OCI-M2 (cell line): ENCODE data around the gene MCAT.

Experiments used
- DNase-seq: peaks from one replicate; lab custom pipeline; 2025; ENCODE audit not compliant: unreplicated experiment; lab: John Stamatoyannopoulos, UW

The MCAT gene

GRCh38 chr22:43142880-43143562, at the start of gene MCAT:
TSS of gene MCAT (minus strand) at chr22:43143398. CDS start at chr22:43143348, 50 bp downstream.
- DNase-seq = peak; percentile 28

DNA sequence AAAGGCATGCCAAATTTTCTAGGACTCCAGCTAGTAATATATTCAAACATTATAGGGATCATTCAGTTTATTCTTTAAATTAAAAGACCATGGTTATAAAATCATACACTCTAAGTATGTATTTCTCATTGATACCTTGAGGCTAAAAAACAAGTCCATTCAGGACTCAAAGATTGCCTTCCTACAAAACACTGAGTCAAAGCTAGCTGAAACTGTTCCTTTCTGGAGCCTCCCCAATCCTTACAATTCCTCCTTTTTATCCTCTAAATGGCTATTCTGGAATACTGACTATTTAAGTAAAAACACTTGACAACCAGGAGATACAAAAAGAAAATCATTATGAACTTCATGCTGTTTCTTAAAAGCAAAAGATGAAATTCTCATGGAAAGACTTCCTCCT, 48.6 kb upstream of the MCAT start:
- no peak for DNase-seq

DNA sequence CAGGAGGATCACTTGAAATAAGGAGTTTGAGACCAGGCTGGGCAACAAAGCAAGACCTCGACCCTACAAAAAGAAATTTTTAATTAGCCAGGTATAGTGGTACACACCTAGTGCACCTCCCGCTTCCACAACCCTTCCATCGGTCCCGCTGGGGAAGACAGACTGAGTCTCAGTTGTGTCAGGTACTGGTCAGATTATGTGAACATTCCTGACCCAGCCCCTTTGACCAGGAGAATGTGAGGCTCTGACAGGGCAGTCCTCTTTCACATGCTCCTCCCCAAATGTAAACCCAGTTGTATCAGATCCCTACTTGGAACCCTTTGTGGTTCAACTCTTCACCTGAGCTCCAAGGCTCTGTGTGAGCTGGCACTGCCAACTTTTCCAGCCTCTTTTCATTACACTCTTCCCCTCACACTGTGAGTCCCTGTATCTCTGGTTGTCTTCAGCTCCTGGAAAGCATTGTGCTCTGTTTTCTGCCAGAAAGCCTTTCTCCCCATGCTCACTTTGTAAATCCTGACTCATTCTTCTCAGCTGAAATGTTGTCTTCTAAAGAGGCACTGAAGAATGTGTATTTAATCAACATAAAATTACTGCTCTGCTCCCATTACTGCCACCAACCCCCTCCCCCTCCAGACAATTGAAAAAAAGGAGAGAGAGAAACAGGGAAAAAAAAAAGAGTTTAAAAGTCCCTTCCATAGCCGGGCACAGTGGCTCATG, 45.8 kb upstream of the MCAT start:
- DNase-seq = no peak

- peak; percentile 31 for DNase-seq
Measured at GRCh38 chr22:43187171-43188099, 44.2 kb upstream of the MCAT start.

DNA sequence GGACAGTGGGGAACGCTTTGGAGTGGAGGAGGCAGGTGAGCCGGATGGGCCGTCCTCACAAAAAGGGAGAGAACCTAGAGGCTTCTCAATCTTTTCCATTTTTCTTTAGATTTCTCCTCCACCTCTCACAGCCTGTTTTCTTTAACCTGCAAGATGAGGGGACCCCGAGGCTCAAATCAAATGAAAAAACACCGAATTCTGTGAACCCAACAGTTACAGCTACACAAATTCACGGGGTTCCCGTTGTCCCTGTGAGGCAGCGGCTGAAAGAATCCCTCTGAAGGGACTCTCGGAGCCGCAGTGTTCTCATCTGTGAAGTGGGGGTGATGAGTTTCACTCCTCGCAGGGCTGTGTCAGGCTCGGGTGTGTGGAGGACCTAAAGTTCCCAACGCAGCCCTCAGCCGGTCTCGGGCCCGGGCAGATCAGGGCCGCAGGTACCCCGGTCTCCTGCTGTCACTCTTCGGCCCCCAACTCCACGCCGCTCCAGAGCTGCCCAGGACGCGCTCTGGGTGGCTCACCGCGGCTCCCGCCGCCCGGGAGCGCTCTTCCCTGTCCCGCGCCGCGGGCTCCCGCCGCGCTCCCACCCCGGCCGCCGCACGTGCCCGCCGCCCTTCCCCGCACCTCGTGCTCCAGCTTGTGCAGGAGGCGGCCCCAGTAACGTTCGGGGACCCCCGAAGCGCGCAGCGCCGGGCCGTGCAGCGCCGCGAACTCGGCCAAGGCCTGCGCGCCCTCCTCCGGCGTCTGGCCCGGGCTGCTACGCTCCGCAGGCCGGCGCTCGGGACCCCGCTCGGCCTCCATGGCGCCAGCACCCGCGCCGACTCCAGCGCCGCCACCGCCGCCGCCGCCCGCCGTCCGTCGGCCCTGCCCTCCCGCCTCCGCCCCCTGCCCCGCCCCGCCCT, 43.3 kb upstream of the MCAT start, which contains the start of gene TTLL12:
TSS of gene TTLL12 (minus strand) at position 863 of the 899 bp plus-strand sequence. CDS start at position 798, 65 bp downstream.
- no peak for DNase-seq

- no peak for DNase-seq
Measured at GRCh38 chr22:43185860-43186261, 42.7 kb upstream of the MCAT start.

- DNase-seq = no peak
Measured at GRCh38 chr22:43183496-43184277, 40.5 kb upstream of the MCAT start.

DNA sequence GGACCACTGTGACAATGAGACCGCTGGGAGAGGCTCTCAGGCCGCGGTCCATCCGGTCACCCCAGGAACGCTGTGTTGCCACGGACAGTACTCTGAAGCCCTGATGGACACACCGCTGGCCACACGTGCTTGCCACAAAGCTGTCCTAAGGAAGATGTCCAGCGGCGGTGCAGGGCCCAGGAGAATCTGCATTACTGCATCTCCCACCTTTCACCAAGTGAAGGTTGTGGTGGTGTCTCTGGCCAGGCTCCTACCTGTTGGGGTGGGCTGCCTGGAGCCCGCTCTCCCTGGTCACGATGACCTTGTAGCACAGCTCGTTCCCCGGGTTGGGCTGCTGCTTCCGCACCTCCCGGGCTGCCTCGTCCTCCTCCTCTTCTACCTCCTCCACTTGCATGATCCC, 39.5 kb upstream of the MCAT start:
- DNase-seq = no peak

DNA sequence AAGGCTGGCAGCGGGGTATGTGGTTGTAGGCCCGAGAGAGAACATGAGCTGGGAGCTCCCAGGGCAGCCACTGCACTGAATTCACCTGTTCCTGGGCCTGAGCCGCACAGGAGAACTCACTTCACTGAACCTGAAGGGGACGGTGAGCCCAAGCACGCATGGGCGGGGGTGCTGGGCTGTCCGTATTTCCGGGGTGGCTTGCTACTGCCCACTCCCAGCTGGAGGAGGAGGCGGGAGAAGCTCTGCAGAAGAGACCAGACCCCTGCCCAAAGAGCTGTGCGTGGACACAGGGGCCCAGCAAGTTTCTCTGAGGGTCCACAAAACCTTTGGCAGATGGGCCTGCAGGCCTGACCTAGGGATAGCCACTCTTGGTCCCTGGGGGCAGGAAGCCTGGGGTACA, 38.9 kb upstream of the MCAT start:
- DNase-seq = no peak

GRCh38 chr22:43181321-43182076, 38.3 kb upstream of the MCAT start:
- DNase-seq = no peak

DNA sequence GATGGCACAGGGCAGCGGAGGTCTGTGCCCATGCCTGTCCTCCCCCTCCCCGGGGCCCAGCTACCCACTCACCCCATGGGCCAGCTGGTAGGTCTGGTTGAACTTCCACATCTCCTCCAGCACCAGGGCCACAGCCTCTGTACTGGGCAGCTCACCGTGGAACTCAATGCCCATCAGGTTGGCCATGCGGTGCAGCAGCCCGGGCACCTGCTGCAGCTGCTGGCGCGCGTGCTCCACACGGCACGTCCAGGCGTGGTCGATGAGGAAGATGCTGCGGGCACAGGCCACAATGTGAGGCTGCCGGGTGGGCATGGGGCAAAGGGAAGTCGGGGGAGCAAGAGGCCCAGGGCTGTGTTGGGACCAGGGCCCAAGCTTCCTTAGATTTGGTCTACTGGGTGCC, 37.5 kb upstream of the MCAT start:
- DNase-seq = no peak

DNA sequence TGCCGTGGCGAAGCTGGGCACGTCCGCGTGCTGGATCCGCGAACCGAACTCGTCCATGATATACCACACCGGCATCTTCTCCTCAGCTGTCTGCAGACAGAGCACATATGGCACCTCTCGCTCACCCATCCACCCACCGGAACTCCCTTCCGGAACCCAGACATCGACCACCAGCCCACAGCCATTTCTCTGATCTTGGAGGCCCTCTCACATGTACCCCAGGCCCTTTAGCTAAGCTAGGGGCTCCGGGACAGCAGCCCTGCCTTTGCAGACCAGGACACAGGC, 36.7 kb upstream of the MCAT start:
- DNase-seq = no peak

DNA sequence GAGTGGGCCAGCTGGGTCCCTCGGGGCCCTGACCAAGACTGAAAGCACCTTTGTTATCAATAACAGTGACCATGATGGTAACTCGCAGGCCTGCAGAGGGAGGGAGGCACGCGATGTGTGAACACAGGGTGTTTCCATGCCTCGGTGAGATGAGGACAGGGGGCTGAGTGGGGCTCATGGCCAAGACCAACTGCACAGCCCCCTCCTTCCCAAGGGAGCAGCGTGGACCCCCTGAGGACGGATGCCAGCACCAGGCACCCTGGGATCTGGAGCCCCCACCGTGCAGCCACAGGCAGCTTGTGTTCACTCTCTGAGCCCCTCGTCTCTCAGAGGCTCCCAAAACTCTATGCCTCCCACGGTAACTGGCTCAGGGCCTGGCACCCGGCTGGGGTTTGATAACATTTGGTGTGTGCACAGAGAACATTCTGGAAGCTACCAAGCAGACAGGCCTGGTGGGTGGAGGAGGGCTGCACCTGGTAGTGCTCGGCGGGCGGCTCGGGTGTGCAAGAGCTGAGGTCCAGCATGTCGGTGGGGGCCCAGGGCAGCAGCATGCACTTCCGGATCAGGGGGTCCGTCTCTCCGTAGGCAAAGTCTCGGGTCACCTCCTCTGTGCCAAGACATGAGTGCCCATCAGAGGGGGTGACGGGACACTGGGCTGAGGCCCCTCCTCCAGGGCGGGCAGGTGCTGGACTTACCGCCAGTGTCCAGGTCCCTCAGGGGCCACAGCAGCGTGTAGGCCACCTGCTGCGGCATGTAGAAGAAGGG, 36.1 kb upstream of the MCAT start:
- no peak for DNase-seq

- DNase-seq = no peak
Measured at GRCh38 chr22:43177479-43177878, 34.3 kb upstream of the MCAT start.

DNA sequence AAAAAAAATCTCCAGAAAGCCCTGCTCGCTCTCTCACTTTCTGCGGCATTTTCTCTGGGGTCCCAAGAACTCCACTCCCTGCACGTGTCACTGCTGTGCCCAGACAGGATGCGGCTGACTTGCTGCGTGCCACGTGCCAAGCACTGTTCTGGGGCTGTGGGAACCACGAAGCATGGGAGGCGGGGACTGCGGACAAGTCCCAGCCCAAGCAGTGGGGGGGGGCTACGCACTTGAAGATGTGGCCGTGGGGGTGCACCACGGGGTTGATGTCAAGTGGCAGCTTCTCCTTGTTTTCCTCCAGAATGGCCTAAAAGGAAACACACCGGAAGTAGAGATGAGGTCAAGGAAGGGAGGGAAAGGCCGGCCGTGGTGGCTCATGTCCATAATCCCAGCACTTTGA, 32.9 kb upstream of the MCAT start:
- no peak for DNase-seq

DNA sequence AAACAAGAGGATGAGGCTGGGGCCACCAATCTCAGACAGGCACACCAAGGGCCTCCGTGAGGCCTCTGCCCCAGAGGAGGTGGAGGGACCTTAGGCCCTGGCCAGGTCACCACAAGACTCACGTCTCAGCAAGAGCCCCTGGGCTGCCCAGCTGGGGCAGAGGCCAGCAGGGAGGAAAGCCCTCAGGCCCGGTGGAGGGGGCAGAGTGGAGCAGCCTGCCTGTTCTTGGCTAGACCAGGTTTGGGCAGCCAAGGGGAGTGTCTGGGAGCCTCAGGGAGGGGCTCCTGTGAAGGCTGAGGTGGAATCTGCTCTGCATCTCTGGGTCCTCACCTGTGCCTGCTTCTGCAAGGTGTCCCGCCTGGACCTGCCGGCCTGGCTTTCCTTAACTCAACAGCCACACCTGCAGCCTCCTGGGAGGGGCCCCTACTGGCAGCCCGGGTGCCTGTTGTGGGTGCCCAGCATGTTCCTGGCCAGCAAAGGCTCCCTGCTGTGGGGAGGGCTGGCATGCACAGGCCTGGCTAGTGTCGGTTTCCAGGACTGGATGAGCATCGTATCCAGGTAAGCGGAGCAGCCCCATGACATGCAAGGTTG, 31.8 kb upstream of the MCAT start:
- DNase-seq = no peak

- DNase-seq = no peak
Measured at GRCh38 chr22:43173976-43174720, 30.9 kb upstream of the MCAT start.
